Measurements from ENCODE around the gene NUMB. TPM values are rescaled to one million over a fixed set of nuclear protein-coding genes. Genes with fewer than 3 reads are reported as not detected.

Gene NUMB
- total RNA-seq, 2 experiments from 2014 or later = 27.9 to 31.5 TPM

GRCh38 chr14:73500360-73500759 lies 42.0 kb upstream of the NUMB start:
- intact Hi-C loops (cut with DNase I, micrococcal nuclease) = no loop called here
- TF ChIP-seq, protein P1, sequence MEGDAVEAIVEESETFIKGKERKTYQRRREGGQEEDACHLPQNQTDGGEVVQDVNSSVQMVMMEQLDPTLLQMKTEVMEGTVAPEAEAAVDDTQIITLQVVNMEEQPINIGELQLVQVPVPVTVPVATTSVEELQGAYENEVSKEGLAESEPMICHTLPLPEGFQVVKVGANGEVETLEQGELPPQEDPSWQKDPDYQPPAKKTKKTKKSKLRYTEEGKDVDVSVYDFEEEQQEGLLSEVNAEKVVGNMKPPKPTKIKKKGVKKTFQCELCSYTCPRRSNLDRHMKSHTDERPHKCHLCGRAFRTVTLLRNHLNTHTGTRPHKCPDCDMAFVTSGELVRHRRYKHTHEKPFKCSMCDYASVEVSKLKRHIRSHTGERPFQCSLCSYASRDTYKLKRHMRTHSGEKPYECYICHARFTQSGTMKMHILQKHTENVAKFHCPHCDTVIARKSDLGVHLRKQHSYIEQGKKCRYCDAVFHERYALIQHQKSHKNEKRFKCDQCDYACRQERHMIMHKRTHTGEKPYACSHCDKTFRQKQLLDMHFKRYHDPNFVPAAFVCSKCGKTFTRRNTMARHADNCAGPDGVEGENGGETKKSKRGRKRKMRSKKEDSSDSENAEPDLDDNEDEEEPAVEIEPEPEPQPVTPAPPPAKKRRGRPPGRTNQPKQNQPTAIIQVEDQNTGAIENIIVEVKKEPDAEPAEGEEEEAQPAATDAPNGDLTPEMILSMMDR (IDR thresholded peaks at IDR 0.05) = no peak
- no peak overlapping the region for H3K27ac Mint-ChIP-seq
- Histone ChIP-seq H3K27ac (ENCODE audit: low read depth in 1 of 2, low read length in 2 of 2) (no peak overlapping the region), H3K27me3 (ENCODE audit: control insufficient read depth in 1 of 2, insufficient read depth in 2 of 2, low read length in 2 of 2) (no peaks in the 10 kb centered on the region), H3K4me3 (ENCODE audit: low read length) (no peak overlapping the region), H3K36me3 (ENCODE audit: insufficient read depth, low read length) (peaks cover 8% of the 10 kb centered on the region), H3K9me3 (ENCODE audit: control insufficient read depth in 1 of 2, insufficient read depth in 1 of 2, low read length in 2 of 2) (no peaks in the 10 kb centered on the region), H3K4me1 (ENCODE audit: insufficient read depth, low read length) (peaks cover 4% of the 10 kb centered on the region)
- ChIA-PET CTCF (interaction anchor here (1.2 to 1.4 kb wide), 2 partner anchors 8 to 70 kb away, joined by 3 to 6 read pairs; no protein-coding TSS in a partner anchor), POLR2A (interaction anchor here (2.3 kb wide), 1 partner anchor 10 kb away, joined by 18 read pairs; the partner anchor contains the start of gene RIOX1)
- ATAC-seq (ENCODE audit: poor library complexity) (no peak), DNase-seq (no peak)
- H3K36me3 Mint-ChIP-seq (ENCODE audit: low read depth) = peaks cover 66% of the 10 kb centered on the region
- no peaks in the 10 kb centered on the region for H3K27me3 Mint-ChIP-seq
- H3K9me3 Mint-ChIP-seq = no peaks in the 10 kb centered on the region
- peaks cover 10% of the 10 kb centered on the region for H3K4me1 Mint-ChIP-seq (ENCODE audit: low read depth)
- H3K4me3 Mint-ChIP-seq = no peak overlapping the region

DNA sequence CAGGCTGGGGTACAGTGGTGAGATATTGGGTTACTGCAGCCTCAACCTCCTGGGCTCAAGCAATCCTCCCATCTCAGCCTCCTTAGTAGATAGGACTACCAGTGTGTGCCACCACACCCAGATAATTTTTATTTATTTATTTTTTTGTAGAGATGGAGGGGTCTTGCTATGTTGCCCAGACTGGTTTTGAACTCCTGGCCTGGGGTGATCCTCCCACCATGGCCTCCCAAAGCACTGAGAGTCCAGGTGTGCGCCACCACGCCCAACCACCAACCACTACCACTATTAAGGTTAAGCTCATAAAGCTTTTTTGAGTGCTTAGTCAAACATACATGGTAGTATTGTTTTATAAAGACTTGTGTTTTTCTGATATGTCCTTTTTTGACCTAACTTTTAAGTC lies 36.2 kb upstream of the NUMB start:
- Mint-ChIP-seq H3K27ac (peak overlapping the region; percentile 55), H3K36me3 (ENCODE audit: low read depth) (peaks cover 84% of the 10 kb centered on the region), H3K4me3 (peak overlapping the region; percentile 42), H3K27me3 (no peaks in the 10 kb centered on the region), H3K4me1 (ENCODE audit: low read depth) (peaks cover 58% of the 10 kb centered on the region), H3K9me3 (no peaks in the 10 kb centered on the region)
- DNase-seq = no peak
- TF ChIP-seq, protein P1 (IDR thresholded peaks at IDR 0.05) = no peak
- no peak overlapping the region for H3K27ac ChIP-seq (ENCODE audit: low read depth in 1 of 2, low read length in 2 of 2)
- ChIA-PET POLR2A (no interaction called here), CTCF (interaction anchor here (1.1 kb wide), 1 partner anchor 84 kb away, joined by 3 read pairs; no protein-coding TSS in a partner anchor)
- no peak for ATAC-seq (ENCODE audit: poor library complexity)
- intact Hi-C loops (cut with DNase I, micrococcal nuclease) = loop anchor here in 1 of 2 experiments (5.0 to 10.0 kb wide), 4 partner anchors 118 to 590 kb away; partner anchors contain the start of genes ACOT6, ALDH6A1, COQ6 and FAM161B
- H3K27me3 ChIP-seq (ENCODE audit: control insufficient read depth in 1 of 2, insufficient read depth in 2 of 2, low read length in 2 of 2) = no peaks in the 10 kb centered on the region
- H3K4me3 ChIP-seq (ENCODE audit: low read length) = no peak overlapping the region
- H3K36me3 ChIP-seq (ENCODE audit: insufficient read depth, low read length) = peaks cover 26% of the 10 kb centered on the region
- H3K9me3 ChIP-seq (ENCODE audit: control insufficient read depth in 1 of 2, insufficient read depth in 1 of 2, low read length in 2 of 2) = peaks cover 0 to 7% of the 10 kb centered on the region in 2 experiments
- peaks cover 43% of the 10 kb centered on the region for H3K4me1 ChIP-seq (ENCODE audit: insufficient read depth, low read length)

GRCh38 chr14:73492670-73493069 lies 34.3 kb upstream of the NUMB start:
- Mint-ChIP-seq H3K9me3 (no peaks in the 10 kb centered on the region), H3K4me3 (peak overlapping the region; percentile 86), H3K27me3 (no peaks in the 10 kb centered on the region), H3K4me1 (ENCODE audit: low read depth) (peaks cover 61% of the 10 kb centered on the region), H3K27ac (peak overlapping the region; percentile 94), H3K36me3 (ENCODE audit: low read depth) (peaks cover 68% of the 10 kb centered on the region)
- peaks cover 23% of the 10 kb centered on the region for H3K36me3 ChIP-seq (ENCODE audit: insufficient read depth, low read length)
- no peaks in the 10 kb centered on the region for H3K27me3 ChIP-seq (ENCODE audit: control insufficient read depth in 1 of 2, insufficient read depth in 2 of 2, low read length in 2 of 2)
- DNase-seq = no peak
- peaks cover 0 to 7% of the 10 kb centered on the region in 2 experiments for H3K9me3 ChIP-seq (ENCODE audit: control insufficient read depth in 1 of 2, insufficient read depth in 1 of 2, low read length in 2 of 2)
- peaks cover 43% of the 10 kb centered on the region for H3K4me1 ChIP-seq (ENCODE audit: insufficient read depth, low read length)
- ChIA-PET CTCF (interaction anchor here (1.2 to 1.5 kb wide), 3 partner anchors 11 to 17 kb away, joined by 3 to 4 read pairs (median 3); no protein-coding TSS in a partner anchor), POLR2A (interaction anchor here (2.5 to 3.0 kb wide), 3 partner anchors 16 to 120 kb away, joined by 12 to 88 read pairs (median 34); partner anchors contain the start of genes ACOT2 and ACOT6)
- H3K4me3 ChIP-seq (ENCODE audit: low read length) = peak overlapping the region; percentile 77
- TF ChIP-seq, protein P1 (IDR thresholded peaks at IDR 0.05) = no peak
- no peak for ATAC-seq (ENCODE audit: poor library complexity)
- intact Hi-C loops (cut with DNase I, micrococcal nuclease) = loop anchor here in 1 of 2 experiments (5.0 to 10.0 kb wide), 4 partner anchors 120 to 592 kb away; partner anchors contain the start of genes ACOT6, ALDH6A1, COQ6 and FAM161B
- no peak overlapping the region for H3K27ac ChIP-seq (ENCODE audit: low read depth in 1 of 2, low read length in 2 of 2)

All from CD4-positive, alpha-beta T cell (primary cell).